C4-2B (cell line): ENCODE data around the gene SLC38A9.
"Not testable (repeated sequence)": the region's sequence is repeated elsewhere in the genome, so short reads cannot be mapped to it uniquely, and the experiment has no call there.

Source experiments
- H3K27ac ChIP-seq: fragments of 450-650 bp; 2 replicates; pipeline ENCODE4 v1.5.1; 2017
- CTCF ChIP-seq: fragments of 450-650 bp; conservative IDR thresholded peaks from 2 replicates; pipeline ENCODE4 v1.5.1; 2017; ENCODE audit warnings: mild to moderate bottlenecking
- ZFX ChIP-seq: fragments of 450-650 bp; IDR thresholded peaks from 2 replicates; pipeline ENCODE4 v1.6.1; 2017

Gene SLC38A9

GRCh38 chr5:55747778-55748318 is 35.7 kb upstream of the SLC38A9 start:
- no peak overlapping the region for H3K27ac ChIP-seq
- TF ChIP-seq CTCF, result no peak
- no peak for TF ChIP-seq ZFX

GRCh38 chr5:55742778-55743177 is 30.7 kb upstream of the SLC38A9 start:
- TF ChIP-seq ZFX (no peak), CTCF (no peak)
- H3K27ac ChIP-seq, result no peak overlapping the region

GRCh38 chr5:55737793-55738192 is 25.7 kb upstream of the SLC38A9 start, which contains the start of gene DDX4:
DDX4 (plus strand) TSS chr5:55738061; CDS start chr5:55738964, 903 bp downstream.
- no peak within 1 kb of the TSS for H3K27ac ChIP-seq
- TF ChIP-seq CTCF (no peak), ZFX (no peak)

- TF ChIP-seq ZFX (no peak), CTCF (no peak)
- no peak overlapping the region for H3K27ac ChIP-seq
These were observed 22.5 kb upstream of the SLC38A9 start for GRCh38 chr5:55734658-55735057.

- no peak for TF ChIP-seq CTCF
- no peak for TF ChIP-seq ZFX
- H3K27ac ChIP-seq, result no peak overlapping the region
These were observed 20.5 kb upstream of the SLC38A9 start for GRCh38 chr5:55732585-55732984.

- H3K27ac ChIP-seq, result no peak overlapping the region
- TF ChIP-seq CTCF (no peak), ZFX (no peak)
These were observed 19.7 kb upstream of the SLC38A9 start for GRCh38 chr5:55731848-55732247.

- no peak for TF ChIP-seq ZFX
- H3K27ac ChIP-seq, result no peak overlapping the region
These were observed 12.2 kb upstream of the SLC38A9 start for GRCh38 chr5:55724281-55724680.

- H3K27ac ChIP-seq, result no peak overlapping the region
- TF ChIP-seq ZFX (no peak), CTCF (no peak)
These were observed 8.1 kb upstream of the SLC38A9 start for GRCh38 chr5:55720188-55720703.

- not testable (repeated sequence) for H3K27ac ChIP-seq
These were observed 6.9 kb upstream of the SLC38A9 start for GRCh38 chr5:55719026-55719425.
